ENCODE results near the gene NRP2.

DNA sequence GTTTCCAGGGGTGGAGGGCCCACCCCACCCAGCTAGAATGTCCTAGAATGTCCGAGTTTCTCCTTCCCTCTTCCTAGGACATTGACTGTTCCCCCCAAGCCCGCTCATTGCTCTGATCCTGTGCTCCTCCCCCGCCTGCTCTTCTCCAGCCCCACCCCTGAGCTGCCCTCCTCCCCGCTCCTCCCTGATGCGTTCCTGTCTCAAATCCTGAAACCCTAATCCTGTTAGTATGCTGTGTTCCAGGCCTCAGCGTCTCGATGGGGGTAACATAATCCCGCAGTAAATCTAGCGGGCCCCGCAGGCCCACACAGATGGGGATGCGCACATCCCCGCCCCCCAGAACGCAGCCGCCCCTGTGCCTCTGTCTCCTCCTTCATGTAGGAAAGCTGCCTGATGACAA is 51.3 kb downstream of the NRP2 start:
- TF ChIP-seq, protein P1, sequence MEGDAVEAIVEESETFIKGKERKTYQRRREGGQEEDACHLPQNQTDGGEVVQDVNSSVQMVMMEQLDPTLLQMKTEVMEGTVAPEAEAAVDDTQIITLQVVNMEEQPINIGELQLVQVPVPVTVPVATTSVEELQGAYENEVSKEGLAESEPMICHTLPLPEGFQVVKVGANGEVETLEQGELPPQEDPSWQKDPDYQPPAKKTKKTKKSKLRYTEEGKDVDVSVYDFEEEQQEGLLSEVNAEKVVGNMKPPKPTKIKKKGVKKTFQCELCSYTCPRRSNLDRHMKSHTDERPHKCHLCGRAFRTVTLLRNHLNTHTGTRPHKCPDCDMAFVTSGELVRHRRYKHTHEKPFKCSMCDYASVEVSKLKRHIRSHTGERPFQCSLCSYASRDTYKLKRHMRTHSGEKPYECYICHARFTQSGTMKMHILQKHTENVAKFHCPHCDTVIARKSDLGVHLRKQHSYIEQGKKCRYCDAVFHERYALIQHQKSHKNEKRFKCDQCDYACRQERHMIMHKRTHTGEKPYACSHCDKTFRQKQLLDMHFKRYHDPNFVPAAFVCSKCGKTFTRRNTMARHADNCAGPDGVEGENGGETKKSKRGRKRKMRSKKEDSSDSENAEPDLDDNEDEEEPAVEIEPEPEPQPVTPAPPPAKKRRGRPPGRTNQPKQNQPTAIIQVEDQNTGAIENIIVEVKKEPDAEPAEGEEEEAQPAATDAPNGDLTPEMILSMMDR (IDR thresholded peaks at IDR 0.05): no peak
- TF ChIP-seq POLR2A (IDR thresholded peaks at IDR 0.05): no peak
